Osteocyte (in vitro differentiated cells): ENCODE data around the gene SLC38A3. TPM values are rescaled to one million over a fixed set of nuclear protein-coding genes. Genes with fewer than 3 reads are reported as not detected.
A peak's percentile ranks its signal among the peaks of the same experiment; 100 is the strongest.

ENCODE experiments used
- DNase-seq: peaks from one replicate; pipeline ENCODE4 v3.0.0; 2021; ENCODE audit warnings: mixed read lengths; ENCODE audit not compliant: unreplicated experiment; ENCODE audit errors: extremely low spot score
- H3K27ac Mint-ChIP-seq: one replicate; pipeline ENCODE4 v1.8.0; 2021; ENCODE audit warnings: mild to moderate bottlenecking, mixed read lengths; ENCODE audit not compliant: unreplicated experiment
- H3K27me3 Mint-ChIP-seq: one replicate; pipeline ENCODE4 v1.8.0; 2021; ENCODE audit warnings: mixed read lengths; ENCODE audit not compliant: unreplicated experiment
- H3K36me3 Mint-ChIP-seq: one replicate; pipeline ENCODE4 v1.8.0; 2021; ENCODE audit warnings: mixed read lengths; ENCODE audit not compliant: unreplicated experiment
- H3K4me1 Mint-ChIP-seq: one replicate; pipeline ENCODE4 v1.8.0; 2021; ENCODE audit warnings: mixed read lengths; ENCODE audit not compliant: unreplicated experiment
- H3K4me3 Mint-ChIP-seq: one replicate; pipeline ENCODE4 v1.8.0; 2021; ENCODE audit warnings: mild to moderate bottlenecking, moderate library complexity, mixed read lengths; ENCODE audit not compliant: unreplicated experiment
- H3K9me3 Mint-ChIP-seq: one replicate; pipeline ENCODE4 v1.8.0; 2021; ENCODE audit warnings: mixed read lengths; ENCODE audit not compliant: unreplicated experiment
- total RNA-seq: library from RNA; stranded (reverse); gene quantifications from 2 replicates; pipeline ENCODE4 v1.2.1, GENCODE V29; 2021
- TF ChIP-seq, protein P1 (sequence below): fragments of 200-600 bp; sonication (generic); IDR thresholded peaks from 2 replicates; pipeline ENCODE4 v1.5.0; 2021; ENCODE audit warnings: antibody characterized with exemption, mild to moderate bottlenecking, moderate library complexity

SLC38A3 gene
- total RNA-seq, 1 donor from 2014 or later = 3.9 TPM

DNA sequence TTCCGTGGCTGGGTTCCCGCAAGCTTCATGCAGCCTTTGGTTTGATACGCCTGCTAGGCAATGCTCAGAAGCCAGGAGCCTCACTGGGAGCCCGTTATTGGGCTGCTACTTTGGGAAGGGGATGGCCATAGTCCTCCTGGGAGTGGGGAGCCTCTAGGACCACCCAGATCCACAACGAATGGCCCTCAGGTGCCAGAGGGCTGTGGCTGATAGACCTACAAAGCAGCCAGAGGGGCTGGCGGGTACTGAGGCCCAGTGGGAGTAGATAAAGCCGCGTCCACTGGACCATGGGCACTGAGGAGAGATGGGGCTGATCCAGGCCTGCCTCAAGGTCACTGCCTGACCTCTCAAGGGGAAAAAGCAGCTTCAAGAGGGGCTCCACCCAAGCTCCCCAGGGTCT lies 12.9 kb upstream of the SLC38A3 start:
- DNase-seq = no peak
- Mint-ChIP-seq H3K9me3 (no peaks in the 10 kb centered on the region), H3K27me3 (peaks cover 7% of the 10 kb centered on the region), H3K36me3 (no peaks in the 10 kb centered on the region), H3K4me3 (no peak overlapping the region), H3K27ac (no peak overlapping the region), H3K4me1 (peaks cover 3% of the 10 kb centered on the region)
- TF ChIP-seq, protein P1, sequence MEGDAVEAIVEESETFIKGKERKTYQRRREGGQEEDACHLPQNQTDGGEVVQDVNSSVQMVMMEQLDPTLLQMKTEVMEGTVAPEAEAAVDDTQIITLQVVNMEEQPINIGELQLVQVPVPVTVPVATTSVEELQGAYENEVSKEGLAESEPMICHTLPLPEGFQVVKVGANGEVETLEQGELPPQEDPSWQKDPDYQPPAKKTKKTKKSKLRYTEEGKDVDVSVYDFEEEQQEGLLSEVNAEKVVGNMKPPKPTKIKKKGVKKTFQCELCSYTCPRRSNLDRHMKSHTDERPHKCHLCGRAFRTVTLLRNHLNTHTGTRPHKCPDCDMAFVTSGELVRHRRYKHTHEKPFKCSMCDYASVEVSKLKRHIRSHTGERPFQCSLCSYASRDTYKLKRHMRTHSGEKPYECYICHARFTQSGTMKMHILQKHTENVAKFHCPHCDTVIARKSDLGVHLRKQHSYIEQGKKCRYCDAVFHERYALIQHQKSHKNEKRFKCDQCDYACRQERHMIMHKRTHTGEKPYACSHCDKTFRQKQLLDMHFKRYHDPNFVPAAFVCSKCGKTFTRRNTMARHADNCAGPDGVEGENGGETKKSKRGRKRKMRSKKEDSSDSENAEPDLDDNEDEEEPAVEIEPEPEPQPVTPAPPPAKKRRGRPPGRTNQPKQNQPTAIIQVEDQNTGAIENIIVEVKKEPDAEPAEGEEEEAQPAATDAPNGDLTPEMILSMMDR = no peak

DNA sequence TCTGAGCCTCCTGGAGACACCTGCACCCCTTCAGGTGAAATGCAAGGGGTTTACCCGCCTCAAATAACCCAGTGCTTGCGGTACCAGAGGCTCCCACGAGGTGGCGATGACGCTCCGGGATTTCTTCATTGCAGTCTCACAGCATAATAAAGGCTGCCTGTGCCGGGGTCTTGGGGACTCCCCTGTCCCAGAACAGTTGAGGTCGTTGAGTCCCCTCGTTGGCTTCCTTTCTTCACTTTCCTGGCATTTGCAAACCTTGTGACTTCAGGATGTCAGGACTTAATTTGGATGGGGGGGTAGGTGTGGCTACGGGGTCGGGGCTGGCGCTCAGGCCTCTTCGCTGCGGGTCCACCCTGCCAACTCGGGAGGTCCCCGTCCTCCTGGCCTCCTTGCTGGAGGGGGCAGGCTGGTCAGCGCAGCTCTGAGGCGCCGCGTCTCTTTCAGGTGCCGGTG lies 12.4 kb upstream of the SLC38A3 start:
- Mint-ChIP-seq H3K36me3 (no peaks in the 10 kb centered on the region), H3K27ac (no peak overlapping the region), H3K4me3 (no peak overlapping the region), H3K9me3 (no peaks in the 10 kb centered on the region), H3K27me3 (peaks cover 13% of the 10 kb centered on the region), H3K4me1 (peaks cover 3% of the 10 kb centered on the region)
- DNase-seq = peak; percentile 91
- TF ChIP-seq, protein P1 = peak; percentile 92

DNA sequence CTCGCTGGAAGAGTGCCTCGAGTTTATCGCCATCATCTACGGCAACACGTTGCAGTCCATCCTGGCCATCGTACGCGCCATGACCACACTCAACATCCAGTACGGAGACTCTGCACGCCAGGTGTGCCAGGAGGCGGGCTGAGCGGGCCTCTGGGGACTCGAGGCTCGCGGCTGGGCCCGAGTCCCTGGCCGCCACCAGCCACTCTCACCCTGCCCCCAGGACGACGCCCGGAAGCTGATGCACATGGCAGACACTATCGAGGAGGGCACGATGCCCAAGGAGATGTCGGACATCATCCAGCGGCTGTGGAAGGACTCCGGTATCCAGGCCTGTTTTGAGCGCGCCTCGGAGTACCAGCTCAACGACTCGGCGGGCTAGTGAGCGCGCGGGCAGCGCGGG lies 11.8 kb upstream of the SLC38A3 start:
- Mint-ChIP-seq H3K36me3 (no peaks in the 10 kb centered on the region), H3K27ac (no peak overlapping the region), H3K27me3 (peaks cover 16% of the 10 kb centered on the region), H3K9me3 (no peaks in the 10 kb centered on the region), H3K4me1 (peaks cover 3% of the 10 kb centered on the region), H3K4me3 (no peak overlapping the region)
- TF ChIP-seq, protein P1 = no peak
- DNase-seq = no peak

DNA sequence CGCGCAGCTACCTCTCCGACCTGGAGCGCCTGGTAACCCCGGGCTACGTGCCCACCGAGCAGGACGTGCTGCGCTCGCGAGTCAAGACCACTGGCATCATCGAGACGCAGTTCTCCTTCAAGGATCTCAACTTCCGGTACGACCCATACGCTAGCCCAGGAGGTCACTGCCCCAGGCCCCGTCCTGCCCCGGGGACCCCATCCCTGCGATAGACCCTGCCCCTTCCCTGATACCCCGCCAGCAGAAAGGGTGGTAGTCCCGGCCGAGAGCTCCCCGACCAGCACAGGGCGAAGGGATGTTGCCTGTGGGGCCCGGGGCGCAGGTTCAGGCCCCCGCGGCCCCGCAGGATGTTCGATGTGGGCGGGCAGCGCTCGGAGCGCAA lies 11.3 kb upstream of the SLC38A3 start:
- Mint-ChIP-seq H3K4me1 (peaks cover 3% of the 10 kb centered on the region), H3K9me3 (no peaks in the 10 kb centered on the region), H3K4me3 (no peak overlapping the region), H3K27ac (no peak overlapping the region), H3K36me3 (no peaks in the 10 kb centered on the region), H3K27me3 (peaks cover 21% of the 10 kb centered on the region)
- no peak for DNase-seq
- TF ChIP-seq, protein P1 = no peak

DNA sequence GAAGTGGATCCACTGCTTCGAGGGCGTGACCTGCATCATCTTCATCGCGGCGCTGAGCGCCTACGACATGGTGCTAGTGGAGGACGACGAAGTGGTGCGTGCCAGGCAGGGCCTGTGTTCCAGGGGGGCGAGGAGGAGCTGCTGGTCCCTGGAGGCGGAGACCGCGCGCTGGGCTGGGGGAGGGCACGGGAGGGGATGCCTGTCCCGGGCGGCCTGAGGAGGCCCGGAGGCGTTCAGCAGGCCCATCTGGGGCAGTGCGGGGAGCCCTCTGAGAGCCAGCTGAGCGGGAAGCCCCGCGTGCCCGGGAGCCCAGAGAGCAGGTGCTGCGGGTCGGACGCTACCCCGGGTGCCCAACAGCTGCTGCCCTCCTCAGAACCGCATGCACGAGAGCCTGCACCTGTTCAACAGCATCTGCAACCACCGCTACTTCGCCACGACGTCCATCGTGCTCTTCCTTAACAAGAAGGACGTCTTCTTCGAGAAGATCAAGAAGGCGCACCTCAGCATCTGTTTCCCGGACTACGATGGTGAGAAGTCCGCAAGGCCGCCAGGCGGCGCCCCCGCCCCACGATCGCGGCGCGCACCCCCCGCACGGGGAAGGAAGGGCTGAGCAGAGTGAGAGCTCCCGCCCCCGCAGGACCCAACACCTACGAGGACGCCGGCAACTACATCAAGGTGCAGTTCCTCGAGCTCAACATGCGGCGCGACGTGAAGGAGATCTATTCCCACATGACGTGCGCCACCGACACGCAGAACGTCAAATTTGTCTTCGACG lies 10.8 kb upstream of the SLC38A3 start:
- H3K4me1 Mint-ChIP-seq = no peaks in the 10 kb centered on the region
- no peak overlapping the region for H3K4me3 Mint-ChIP-seq
- TF ChIP-seq, protein P1 = peak; percentile 79
- H3K27ac Mint-ChIP-seq = no peak overlapping the region
- H3K27me3 Mint-ChIP-seq = peaks cover 25% of the 10 kb centered on the region
- no peaks in the 10 kb centered on the region for H3K36me3 Mint-ChIP-seq
- DNase-seq = no peak
- no peaks in the 10 kb centered on the region for H3K9me3 Mint-ChIP-seq
